Kidney tubule cell (primary cell): Measurements from ENCODE around the gene AMIGO3.
"Not testable (repeated sequence)": the region's sequence is repeated elsewhere in the genome, so short reads cannot be mapped to it uniquely, and the experiment has no call there.

Experiments
- DNase-seq: peaks from one replicate; pipeline ENCODE4 v3.0.0-alpha.2; 2018; ENCODE audit warnings: low spot score

The AMIGO3 gene

DNA sequence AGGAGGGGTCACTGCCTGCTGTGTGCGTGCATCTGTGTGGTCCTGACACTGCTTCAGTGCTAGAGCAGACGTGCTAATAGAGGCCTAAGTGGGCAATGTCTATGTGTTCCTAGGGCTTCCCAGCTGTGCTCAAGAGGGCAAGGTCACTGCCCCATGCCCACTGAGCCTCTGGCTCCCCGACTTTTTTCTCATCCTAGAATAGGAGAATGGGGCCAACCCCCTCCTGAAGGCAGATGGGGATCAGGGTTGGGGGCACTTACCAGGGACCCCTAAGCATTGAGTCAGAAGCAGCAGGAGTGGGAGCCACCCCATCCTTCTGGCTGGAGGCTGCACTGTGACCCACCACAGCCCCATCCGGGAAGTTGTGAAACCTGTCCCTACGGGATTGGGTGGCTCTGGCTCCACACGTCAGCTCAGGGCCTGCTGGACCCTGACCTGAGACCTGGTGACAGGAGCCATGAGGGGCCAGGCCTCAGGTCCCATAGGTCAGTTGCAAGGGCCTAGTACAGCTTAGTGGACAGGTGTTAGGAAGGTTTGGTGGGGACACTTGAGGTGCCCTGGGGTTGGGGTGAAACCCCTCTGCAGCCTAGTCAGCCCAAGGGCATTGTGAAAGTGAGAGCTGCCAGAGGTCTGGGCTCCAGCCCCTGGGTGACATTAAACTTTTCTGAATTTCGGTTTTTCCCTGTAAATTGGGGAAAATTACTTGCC is 31.0 kb downstream of the AMIGO3 start:
- not testable (repeated sequence) for DNase-seq

DNA sequence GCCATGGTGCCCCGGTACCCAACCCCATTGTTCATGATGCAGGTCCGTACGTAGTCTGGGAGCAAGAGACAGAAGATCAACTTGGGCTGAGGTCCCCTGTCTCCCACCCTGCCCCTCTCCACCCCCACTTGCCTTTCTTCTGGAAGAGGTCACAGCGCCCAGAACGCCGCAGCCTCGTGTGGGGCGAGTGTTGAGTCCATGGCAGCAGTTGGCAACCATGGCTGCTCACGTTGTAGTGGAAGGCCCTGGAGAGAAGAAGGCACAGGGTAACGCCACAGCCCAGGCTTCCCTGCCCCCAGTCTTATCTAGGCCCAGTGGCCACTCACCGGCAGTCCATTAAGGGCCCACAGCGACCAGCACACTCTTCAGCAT is 32.1 kb downstream of the AMIGO3 start:
- DNase-seq: not testable (repeated sequence)

DNA sequence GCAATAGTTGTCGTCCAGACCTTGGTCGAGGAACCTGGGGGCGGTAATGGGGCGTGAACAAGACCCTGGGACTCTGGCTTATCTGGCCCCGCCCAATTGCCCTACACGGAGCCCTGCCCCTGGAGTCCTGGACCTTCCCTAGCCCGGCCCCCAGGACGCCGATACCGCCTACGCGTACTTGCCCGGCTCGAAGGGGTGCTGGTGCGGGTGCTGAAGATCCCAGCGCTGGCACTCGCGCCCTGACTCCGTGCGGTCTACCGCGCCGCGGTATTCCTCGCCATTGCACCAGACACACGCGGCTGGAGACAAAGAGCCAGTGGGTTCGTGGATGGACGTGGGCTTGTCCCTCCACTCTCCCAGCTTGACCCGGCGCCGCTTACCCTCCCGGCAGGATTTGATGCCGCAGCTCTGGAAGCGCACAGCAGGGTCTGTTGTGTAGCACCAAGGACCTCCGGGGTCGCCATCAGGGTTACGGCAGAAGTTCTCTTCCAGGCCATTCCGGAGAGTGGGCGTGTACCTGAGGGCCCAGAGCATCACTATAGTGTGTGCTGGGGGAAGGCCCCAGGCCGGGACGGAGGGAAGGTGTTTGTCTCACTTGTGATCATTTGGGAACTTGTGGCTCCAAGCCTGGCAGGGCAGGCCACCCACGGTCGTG is 32.6 kb downstream of the AMIGO3 start:
- DNase-seq: peak; percentile 64

DNA sequence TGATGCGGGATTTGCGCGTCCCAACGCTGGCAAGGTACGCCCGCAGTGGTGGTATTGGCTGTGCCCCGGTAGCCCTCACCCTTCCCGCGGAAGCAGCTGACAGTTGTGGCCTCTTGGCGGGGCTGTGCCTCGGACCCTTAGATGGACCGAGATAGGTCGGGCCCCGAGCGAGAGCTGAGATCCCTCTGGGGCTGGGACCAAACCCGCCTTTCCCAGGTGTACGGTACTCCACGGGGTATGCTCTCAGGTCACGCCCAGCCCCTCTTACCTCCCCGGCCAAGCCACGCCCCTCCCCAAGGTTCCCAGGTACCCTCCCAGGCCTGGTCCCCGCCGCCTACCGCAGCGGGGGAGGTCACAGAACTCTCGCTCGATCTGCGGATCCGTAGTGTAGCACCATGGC is 33.1 kb downstream of the AMIGO3 start:
- peak; percentile 17 for DNase-seq

DNA sequence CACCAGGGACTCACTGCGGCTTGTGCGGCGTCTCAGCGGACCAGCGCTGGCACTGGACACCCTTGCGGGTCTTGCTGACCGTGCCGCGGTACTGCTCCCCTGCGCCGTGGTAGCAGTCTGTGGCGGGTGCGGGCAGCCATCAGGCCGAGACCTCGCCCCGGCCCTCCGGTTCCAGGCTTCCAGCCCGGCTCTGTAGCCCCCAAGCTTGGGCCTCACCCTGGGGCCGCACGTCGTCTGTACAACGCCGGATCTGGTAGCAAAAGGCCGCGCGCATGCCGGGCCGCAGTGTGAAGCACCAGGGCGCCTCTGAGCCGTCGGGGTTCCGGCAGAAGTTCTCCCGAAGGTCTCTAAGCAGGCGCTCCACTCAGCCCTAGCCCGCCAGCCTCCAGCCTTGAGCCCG is 33.6 kb downstream of the AMIGO3 start:
- DNase-seq: not testable (repeated sequence)

DNA sequence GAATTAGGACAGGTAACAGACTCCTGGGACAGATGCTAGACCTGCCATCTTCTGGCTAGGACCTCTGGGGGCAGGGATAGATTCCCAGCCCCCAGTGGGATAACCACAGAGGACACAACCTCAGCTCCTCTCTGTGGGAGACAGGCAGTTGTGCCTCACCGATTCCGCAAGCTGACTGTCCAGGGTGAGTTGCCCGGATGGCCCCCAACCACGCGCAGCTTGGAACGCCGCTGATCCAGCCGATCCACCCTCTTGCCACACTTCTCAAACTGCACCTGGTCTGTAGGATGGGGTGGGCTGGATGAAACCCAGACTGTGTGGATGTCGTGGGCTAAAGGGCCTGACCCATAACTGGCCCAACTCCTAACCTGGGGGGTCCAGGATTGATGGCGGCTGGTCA is 34.4 kb downstream of the AMIGO3 start:
- DNase-seq: not testable (repeated sequence)

DNA sequence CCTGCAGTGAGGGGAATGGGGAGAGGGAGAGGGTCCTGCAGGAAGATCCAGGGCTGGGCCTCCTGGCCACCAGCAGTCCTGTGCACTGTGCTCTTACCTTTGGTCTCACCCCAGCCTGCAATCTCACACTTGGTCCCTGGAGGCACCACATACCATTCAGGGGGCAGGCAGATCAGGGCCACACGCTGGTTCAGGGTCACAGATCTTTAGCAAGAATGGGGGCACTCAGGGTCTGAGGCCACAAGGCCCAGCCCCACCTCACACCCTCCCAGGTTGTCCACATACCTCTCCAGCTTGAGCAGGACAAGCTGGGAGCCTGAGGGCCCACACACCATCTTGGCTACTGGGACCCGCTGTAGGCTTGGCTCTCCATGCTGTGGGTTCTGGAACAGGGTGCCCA is 35.0 kb downstream of the AMIGO3 start:
- DNase-seq: not testable (repeated sequence)

DNA sequence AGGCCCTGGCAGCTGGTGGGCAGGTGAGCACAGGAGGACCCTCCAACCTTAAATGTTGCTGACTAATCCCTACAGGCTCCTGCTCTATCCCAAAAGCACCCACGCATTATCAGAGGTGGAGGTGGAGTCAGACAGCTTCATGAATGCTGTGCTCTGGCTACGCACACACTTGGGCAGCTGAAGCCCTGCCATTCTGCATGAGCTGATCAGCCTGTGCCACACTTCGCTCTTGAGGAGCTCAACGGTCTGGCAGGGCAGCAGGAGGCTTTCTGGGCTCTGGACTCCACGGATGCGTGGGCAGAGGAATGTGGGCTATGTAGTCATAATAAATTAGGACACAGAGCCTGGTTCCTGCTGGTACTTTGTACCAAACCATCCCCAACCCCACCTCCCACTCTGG is 36.3 kb downstream of the AMIGO3 start:
- DNase-seq: peak; percentile 83

DNA sequence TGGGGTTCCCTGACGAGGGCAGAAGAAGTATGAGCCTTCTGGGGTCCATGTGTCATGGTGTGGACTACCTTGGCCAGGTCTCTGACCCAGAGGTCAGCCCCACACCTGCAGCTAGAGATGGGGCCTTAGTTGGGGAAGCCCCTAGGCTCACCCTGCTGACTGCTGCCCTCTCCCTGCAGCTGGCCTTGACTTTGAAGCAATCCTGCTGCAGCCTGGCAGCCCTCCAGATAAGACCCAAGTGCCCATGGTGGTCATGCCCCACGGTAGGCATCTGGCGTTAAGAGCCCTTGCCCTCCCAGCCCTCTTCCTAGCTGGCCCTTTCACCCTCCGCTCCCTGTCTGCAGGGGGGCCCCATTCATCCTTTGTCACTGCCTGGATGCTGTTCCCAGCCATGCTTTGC is 37.9 kb downstream of the AMIGO3 start:
- no peak for DNase-seq

DNA sequence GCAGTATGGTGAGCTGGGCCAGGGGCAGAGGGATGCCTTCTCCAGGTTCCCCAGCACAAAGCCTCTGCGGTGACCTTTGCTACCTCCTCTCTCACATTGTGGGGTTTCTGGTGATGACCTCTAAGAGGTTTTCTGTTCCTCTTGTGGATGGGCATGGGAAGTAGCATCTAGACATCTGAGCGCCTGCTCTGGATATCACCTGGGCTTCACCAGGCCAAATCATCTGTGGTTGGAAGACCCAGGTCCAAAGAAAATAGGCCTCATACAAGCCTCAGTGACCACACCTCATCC is 38.3 kb downstream of the AMIGO3 start:
- DNase-seq: no peak

DNA sequence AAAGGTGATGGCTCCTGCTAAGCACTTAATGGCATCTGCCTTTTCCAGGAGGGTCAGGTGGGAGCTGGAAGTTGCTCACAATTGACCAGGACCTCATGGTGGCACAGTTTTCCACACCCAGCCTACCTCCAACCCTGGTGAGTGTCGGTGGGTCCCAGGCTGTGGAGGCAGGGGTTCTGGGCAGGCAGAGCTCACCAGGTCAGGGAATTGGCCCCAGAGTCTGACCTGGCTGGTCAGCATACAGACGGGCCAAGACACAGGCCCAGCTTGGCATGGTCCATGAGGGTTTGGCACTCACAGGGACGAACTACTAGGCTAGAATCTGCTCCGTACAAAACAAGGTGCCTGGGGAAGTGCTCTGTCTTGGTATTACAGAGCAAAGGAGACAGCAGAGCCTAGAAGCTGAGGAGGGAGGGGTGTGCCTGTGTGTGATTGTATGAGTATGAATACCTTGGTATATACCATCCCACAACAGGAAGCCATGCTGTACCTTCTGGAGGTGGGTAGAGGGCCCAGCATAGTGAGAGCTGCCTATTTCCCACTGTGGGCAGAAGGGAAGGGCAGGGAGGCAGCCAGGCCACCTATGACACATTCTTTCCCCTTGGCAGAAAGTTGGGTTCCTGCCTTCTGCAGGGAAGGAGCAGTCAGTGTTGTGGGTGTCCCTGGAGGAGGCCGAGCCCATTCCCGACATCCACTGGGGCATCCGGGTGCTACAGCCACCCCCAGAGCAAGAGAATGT is 38.8 kb downstream of the AMIGO3 start:
- no peak for DNase-seq

DNA sequence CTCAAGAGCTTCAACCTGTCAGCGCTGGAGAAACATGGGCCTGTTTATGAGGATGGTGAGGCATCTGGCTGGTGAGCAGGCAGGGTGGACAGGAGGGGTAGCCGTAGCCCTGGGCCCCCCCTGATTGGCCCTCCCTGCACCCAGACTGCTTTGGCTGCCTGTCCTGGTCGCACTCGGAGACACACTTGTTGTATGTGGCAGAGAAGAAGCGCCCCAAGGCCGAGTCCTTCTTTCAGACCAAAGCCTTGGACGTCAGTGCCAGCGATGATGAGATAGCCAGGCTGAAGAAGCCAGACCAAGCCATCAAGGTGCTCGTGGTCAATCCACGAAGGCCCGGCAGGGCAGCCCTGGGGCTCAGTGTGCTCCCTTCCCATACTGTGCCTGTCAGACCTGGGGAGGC is 43.6 kb downstream of the AMIGO3 start:
- no peak for DNase-seq

DNA sequence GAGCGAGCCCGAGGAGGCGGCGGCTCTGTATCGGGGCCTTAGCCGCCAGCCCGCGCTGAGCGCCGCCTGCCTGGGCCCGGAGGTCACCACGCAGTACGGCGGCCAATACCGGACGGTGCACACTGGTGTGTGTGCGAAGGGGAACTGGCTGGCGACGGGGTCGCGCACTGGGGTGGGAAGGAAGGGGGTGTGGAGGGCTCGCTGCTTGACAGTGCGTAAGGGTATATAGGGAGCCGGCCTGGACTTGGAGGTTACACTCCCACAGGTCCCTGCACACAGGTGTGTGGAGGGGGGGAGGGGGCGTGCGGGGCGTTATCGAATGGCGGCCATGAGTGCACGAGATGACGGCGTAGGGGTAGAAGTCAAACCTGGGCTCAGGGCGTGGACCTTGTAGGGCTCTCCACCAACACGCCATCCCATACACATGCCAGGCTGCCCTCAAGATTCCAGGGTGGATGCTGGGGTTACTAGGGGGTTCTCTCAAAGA is 44.9 kb downstream of the AMIGO3 start:
- no peak for DNase-seq

DNA sequence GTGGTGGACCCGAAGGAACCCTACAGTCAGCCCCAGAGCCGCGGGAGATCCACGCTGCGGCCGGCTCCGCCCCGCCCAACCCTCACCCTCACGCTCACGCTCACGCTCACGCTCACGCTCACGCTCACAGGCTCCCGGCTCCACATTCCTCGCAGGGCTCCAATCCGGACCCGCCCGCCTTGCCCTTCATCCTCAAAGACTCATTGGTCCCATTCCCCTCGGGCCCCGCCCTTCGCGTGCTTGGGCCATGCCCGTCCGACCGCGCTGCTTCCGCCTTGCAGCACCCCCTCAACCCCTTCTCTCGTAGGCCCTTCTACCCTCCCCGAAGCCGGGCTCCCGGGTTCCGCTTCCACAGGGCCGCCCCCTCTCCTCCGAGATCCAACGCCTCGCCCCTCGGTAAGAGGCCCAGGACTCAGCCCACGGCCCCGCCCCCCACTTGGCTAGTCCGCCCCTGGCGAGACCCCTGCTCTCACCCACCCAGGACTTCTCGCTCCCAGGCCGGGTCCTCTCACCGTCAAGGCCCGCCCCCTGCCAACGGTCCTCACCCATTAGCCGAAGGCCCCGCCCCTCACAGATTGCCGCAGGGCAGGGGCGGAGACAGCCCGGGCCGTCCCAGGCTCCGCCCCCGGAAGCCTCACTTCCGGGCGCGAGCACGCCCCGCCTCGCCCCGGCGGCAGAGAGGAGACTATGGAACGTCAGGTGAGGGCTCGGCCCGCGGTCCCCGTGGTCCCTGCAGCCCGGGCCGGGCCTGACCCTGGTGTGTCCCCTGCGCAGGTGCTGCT is 45.6 kb downstream of the AMIGO3 start, which contains the start of gene APEH:
Gene APEH, plus strand, starts transcription at position 637 of the 782 bp plus-strand sequence. Its CDS starts 51 bp downstream, at position 688.
- DNase-seq: peak; percentile 99

DNA sequence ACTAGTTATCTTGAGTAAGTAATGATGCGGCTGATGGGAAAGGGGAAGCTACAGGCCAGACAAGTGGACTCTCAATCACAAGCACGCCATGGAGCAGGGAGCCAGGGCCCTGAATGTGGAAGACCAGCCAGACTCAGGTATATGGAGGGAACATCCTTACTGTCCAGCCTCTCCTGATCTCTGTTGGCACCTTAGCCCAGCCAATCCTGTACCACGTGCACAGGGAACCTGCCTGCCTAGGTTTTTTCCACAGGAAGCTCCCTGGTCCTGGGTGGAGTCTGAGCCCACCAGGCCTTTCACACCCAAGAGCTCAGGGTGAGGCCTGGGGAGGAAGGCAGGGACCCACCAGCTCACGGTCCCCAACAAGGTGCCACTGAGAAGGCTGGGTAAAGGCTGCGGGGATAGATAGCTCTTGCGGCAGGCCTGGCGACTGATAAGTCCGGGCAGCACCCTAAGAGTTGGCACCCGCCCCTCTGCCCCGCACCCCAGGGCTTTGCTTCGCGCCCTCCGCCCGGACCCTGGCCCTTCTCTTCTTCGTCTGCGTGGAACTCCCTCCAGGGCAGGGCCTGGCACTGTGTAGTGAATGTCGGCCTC is 46.3 kb downstream of the AMIGO3 start:
- peak; percentile 56 for DNase-seq

DNA sequence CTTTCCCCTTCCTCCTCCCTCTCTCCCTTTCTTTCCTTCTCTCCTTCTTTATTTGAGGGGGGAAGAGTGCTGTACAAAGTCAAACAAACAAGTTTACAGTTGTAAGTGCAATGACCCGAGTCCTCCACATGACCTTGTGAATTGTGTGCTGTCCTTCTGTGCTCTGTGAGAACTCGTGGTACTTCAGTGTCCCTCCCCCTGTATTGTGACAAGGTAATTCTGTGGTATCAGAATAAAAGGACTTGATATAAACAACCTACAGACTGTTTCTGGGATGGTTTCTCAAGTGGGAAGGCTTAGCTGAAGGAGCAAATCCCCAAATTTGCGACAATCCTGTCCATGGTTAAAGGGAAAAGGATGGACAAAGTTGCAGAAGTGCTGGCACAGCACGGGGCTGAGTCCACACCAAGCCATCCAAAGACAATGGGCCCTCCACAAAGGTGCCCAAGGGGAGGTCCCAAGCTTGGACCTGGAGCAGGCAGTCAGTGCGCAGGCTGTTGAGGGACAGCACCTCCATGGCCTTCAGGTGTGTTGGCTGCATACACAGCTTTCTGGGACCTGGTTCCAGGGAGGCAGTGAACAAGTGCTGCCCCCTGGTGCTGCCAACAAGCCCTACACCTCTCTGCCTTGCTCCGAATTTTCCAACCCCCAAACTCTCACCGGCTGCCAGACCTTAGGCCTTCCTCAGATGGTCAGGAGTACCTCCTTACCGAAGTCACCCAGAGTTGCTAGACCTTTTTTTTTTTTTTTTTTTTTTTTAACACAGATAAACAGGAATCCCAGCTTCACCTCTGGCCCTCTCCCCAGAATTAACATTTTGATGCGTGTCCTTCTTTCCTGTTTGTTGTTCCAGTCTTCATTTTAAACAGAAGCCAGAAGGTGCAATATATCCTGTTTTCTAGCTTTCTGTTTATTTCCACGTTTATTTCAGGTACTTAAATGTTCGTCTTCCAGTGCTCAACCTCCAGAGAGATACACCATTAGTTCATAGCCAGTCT is 47.9 kb downstream of the AMIGO3 start:
- peak; percentile 80 for DNase-seq

DNA sequence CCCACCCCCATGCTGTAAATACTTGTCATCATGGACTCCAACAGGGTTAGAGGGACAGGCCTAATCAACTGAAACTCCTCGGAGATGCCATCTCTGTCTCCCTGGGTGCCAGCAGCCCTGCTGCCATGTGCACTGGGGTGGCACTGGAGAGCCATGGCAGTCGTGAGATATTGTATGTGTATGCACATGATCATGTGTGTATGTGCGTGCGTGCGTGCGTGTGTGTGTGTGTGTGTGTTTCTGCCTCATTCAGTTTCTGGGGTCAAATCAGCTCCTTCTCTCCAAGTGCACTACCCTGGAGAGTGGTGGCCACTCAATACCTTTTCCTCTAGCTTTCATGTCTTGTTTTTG is 48.6 kb downstream of the AMIGO3 start:
- no peak for DNase-seq

DNA sequence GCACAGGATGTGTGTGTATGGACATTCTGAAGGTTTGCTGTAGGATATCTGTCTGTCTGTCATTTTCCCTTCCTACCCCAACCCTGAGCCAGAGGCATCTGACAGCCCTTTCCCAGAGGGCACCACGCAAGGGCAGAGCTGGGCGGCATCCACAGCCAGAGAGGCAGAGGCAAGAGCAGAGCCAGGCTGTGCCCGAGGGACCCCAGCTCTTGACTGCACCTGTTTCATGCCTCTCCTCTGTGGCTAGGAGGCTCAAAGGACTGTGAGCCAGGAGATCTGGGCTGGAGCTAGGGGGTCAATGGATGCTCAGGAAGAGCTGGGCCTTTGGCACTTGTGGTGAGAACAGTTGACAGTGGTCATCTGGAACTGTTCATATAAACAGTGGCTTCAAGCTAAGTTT is 50.1 kb downstream of the AMIGO3 start:
- DNase-seq: no peak

DNA sequence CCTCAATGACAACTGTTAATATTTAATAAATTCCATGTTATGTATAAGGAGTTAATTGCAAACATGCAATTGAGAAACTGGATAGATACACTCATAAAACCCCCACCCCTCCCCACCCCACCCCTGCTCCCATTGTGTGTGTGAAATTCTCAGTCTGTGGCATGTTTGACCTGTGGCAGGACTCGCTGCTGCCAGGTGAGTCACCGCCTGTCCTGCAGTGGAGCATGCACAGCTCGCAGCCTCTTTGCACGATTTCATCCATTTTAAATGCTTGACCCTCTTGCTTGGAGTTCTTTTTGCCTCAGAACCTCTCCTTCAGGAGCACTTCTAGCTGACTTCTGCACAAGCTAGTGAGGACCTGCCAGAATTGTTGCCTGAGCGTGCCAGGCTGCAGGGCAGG is 50.6 kb downstream of the AMIGO3 start:
- DNase-seq: peak; percentile 83

DNA sequence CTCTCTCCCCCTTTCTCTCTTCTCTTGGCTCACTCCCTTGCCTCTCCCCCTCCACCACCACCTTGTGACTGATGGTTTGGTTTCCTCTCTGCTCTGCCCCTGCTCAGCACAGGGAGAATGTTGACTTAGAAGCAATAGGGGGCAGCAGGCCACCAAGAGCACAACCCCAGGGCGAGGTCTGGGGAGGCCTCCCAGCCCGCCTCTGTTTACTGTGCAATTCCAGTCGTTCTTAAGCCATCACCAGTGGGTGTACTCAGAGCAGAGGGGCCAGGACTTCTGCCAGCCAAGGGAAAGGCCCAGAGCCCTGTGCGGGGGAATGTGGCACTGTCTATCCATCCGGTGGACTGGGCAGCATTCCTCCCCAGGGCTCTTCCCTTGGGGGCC is 51.1 kb downstream of the AMIGO3 start:
- DNase-seq: peak; percentile 58
